GM23338 (cell line): Measurements from ENCODE around the gene C16orf86. TPM values are rescaled to one million over a fixed set of nuclear protein-coding genes. Genes with fewer than 3 reads are reported as not detected.

Experiments used
- ATAC-seq: fragments of 200-7000 bp; cut with Tn5 transposase; 3 replicates; pipeline ENCODE4 v1.9.1; 2020
- DNase-seq: peaks from one replicate; pipeline ENCODE4 v3.0.0-alpha.2; 2015; ENCODE audit warnings: low spot score
- H2AFZ ChIP-seq: fragments of 200-600 bp; sonication (generic); 2 replicates; pipeline ENCODE4 v1.8.0; 2016; ENCODE audit warnings: antibody characterized with exemption, mild to moderate bottlenecking, moderate library complexity
- H3F3A ChIP-seq: fragments of 200-600 bp; sonication (generic); replicated peaks from 2 replicates; pipeline ENCODE4 v1.8.0; 2017; ENCODE audit warnings: antibody characterized with exemption, mixed run types, low read depth
- H3K27ac ChIP-seq: fragments of 200-600 bp; sonication (generic); 2 replicates; pipeline ENCODE4 v1.6.1; 2016; ENCODE audit warnings: low read depth
- H3K27me3 ChIP-seq: fragments of 200-600 bp; sonication (generic); 2 replicates; pipeline ENCODE4 v1.8.0; 2016; ENCODE audit warnings: mild to moderate bottlenecking, mixed run types, moderate library complexity; ENCODE audit not compliant: insufficient read depth
- H3K36me3 ChIP-seq: fragments of 200-600 bp; sonication (generic); 2 replicates; pipeline ENCODE4 v1.8.0; 2016; ENCODE audit warnings: mild to moderate bottlenecking; ENCODE audit not compliant: insufficient read depth
- H3K4me1 ChIP-seq: fragments of 200-600 bp; sonication (generic); 2 replicates; pipeline ENCODE4 v1.8.0; 2016; ENCODE audit warnings: mild to moderate bottlenecking, moderate library complexity; ENCODE audit not compliant: insufficient read depth
- H3K4me2 ChIP-seq: fragments of 200-600 bp; sonication (generic); 2 replicates; pipeline ENCODE4 v1.7.1; 2017; ENCODE audit warnings: mixed run types
- H3K4me3 ChIP-seq: fragments of 200-600 bp; sonication (generic); 2 replicates; pipeline ENCODE4 v1.6.1; 2016; ENCODE audit warnings: mixed run types
- H3K79me2 ChIP-seq: fragments of 200-600 bp; sonication (generic); replicated peaks from 2 replicates; pipeline ENCODE4 v1.8.0; 2017; ENCODE audit warnings: mild to moderate bottlenecking; ENCODE audit not compliant: insufficient read depth
- H3K9me2 ChIP-seq: fragments of 200-600 bp; sonication (generic); 2 replicates; pipeline ENCODE4 v1.8.0; 2017; ENCODE audit not compliant: insufficient read depth
- H4K20me1 ChIP-seq: fragments of 200-600 bp; sonication (generic); replicated peaks from 2 replicates; pipeline ENCODE4 v1.8.0; 2017; ENCODE audit warnings: mild to moderate bottlenecking; ENCODE audit not compliant: insufficient read depth
- H3K27ac Mint-ChIP-seq: 2 replicates; pipeline ENCODE4 v1.8.0; 2020; ENCODE audit warnings: inconsistent platforms, mild to moderate bottlenecking, moderate library complexity, mixed read lengths
- H3K27me3 Mint-ChIP-seq: 3 replicates; pipeline ENCODE4 v1.8.0; 2022; ENCODE audit warnings: low read depth, mild to moderate bottlenecking, moderate library complexity, mixed read lengths, inconsistent platforms; ENCODE audit not compliant: insufficient read depth, poor library complexity
- H3K36me3 Mint-ChIP-seq: 3 replicates; pipeline ENCODE4 v1.8.0; 2021; ENCODE audit warnings: low read depth, mild to moderate bottlenecking, inconsistent platforms, moderate library complexity, mixed read lengths
- H3K4me1 Mint-ChIP-seq: 3 replicates; pipeline ENCODE4 v1.8.0; 2020; ENCODE audit warnings: mild to moderate bottlenecking, inconsistent platforms, mixed read lengths
- H3K4me3 Mint-ChIP-seq: 3 replicates; pipeline ENCODE4 v1.8.0; 2021; ENCODE audit warnings: moderate library complexity, mild to moderate bottlenecking, inconsistent platforms, mixed read lengths
- H3K9me3 Mint-ChIP-seq: 3 replicates; pipeline ENCODE4 v1.8.0; 2020; ENCODE audit warnings: moderate library complexity, mild to moderate bottlenecking, inconsistent platforms, mixed read lengths
- CREB1 ChIP-seq: fragments of 250-450 bp; sonication (Bioruptor Pico); IDR thresholded peaks from 2 replicates; pipeline ENCODE4 v1.5.0; 2020; ENCODE audit warnings: low read depth, mild to moderate bottlenecking, moderate library complexity
- JUNB ChIP-seq: IDR thresholded peaks from one replicate; pipeline ENCODE4 v1.6.1; 2016; ENCODE audit warnings: antibody characterized with exemption; ENCODE audit not compliant: unreplicated experiment
- NANOG ChIP-seq: IDR thresholded peaks from 2 replicates; pipeline ENCODE4 v1.6.1; 2016; ENCODE audit warnings: antibody characterized with exemption, borderline replicate concordance
- POLR2AphosphoS5 ChIP-seq: IDR thresholded peaks from 2 replicates; pipeline ENCODE4 v1.6.1; 2016; ENCODE audit warnings: antibody characterized with exemption, low read depth
- REST ChIP-seq: IDR thresholded peaks from one replicate; pipeline ENCODE4 v1.6.1; 2018; ENCODE audit warnings: antibody characterized with exemption; ENCODE audit not compliant: unreplicated experiment
- ZNF114 ChIP-seq: fragments of 250-450 bp; sonication (Bioruptor Pico); IDR thresholded peaks from 2 replicates; pipeline ENCODE4 v1.5.0; 2020; ENCODE audit warnings: mild to moderate bottlenecking, moderate library complexity
- ZNF331 ChIP-seq: fragments of 250-450 bp; sonication (Bioruptor Pico); IDR thresholded peaks from 2 replicates; pipeline ENCODE4 v1.5.0; 2020; ENCODE audit warnings: low read depth, mild to moderate bottlenecking, moderate library complexity
- ZNF462 ChIP-seq: fragments of 250-450 bp; sonication (Bioruptor Pico); IDR thresholded peaks from 2 replicates; pipeline ENCODE4 v1.5.0; 2020; ENCODE audit warnings: mild to moderate bottlenecking, moderate library complexity
- polyA plus RNA-seq: library from polyadenylated mRNA; unstranded; fragments of >200 nt; fragmentation: Nextera tagmentation; extraction: Ambion mirVana; gene quantifications from 2 replicates; pipeline ENCODE4 v1.2.1, GENCODE V29; 2016
- total RNA-seq: library from RNA; depleted of rRNA; stranded (reverse); fragments of >200 nt; shearing (Covaris generic); gene quantifications from 2 replicates; pipeline ENCODE4 v1.2.3, GENCODE V29; 2014

Gene C16orf86
- total and polyA plus RNA-seq, 2 experiments from 2014 or later: 0.87 to 1.1 TPM

GRCh38 chr16:67637625-67638024, 29.0 kb upstream of the C16orf86 start:
- H3K27me3 Mint-ChIP-seq: peaks cover 8% of the 10 kb centered on the region
- no peak overlapping the region for H3K4me3 Mint-ChIP-seq
- H3K4me2 ChIP-seq: no peak overlapping the region
- no peaks in the 10 kb centered on the region for H3K4me1 Mint-ChIP-seq
- H3K27me3 ChIP-seq: no peaks in the 10 kb centered on the region
- peaks cover 5% of the 10 kb centered on the region; the same call in 1 of the 2 replicates for H3K79me2 ChIP-seq
- no peak overlapping the region for H3K4me3 ChIP-seq
- no peaks in the 10 kb centered on the region for H3K4me1 ChIP-seq
- ATAC-seq (no peak), DNase-seq (no peak)
- H3K36me3 Mint-ChIP-seq: peaks cover 59% of the 10 kb centered on the region
- no peaks in the 10 kb centered on the region; the same call in 1 of the 2 replicates for H4K20me1 ChIP-seq
- no peak overlapping the region for H3K27ac Mint-ChIP-seq
- H3K36me3 ChIP-seq: peaks cover 25% of the 10 kb centered on the region
- H3K9me2 ChIP-seq: no peaks in the 10 kb centered on the region
- H3K9me3 Mint-ChIP-seq: no peaks in the 10 kb centered on the region
- no peak overlapping the region for H2AFZ ChIP-seq
- H3K27ac ChIP-seq: no peak overlapping the region
- peaks cover 3% of the 10 kb centered on the region; the same call in 1 of the 2 replicates for H3F3A ChIP-seq
- TF ChIP-seq NANOG: no peak
- TF ChIP-seq REST: no peak
- TF ChIP-seq ZNF462 (CRISPR knock-in tag): no peak
- no peak for TF ChIP-seq POLR2AphosphoS5
- TF ChIP-seq ZNF114: no peak
- TF ChIP-seq JUNB: no peak
- no peak for TF ChIP-seq ZNF331 (CRISPR knock-in tag)
- no peak for TF ChIP-seq CREB1 (CRISPR knock-in tag)
